HFFc6 (cell line): ENCODE results near the gene NEGR1. TPM values are rescaled to one million over a fixed set of nuclear protein-coding genes. Genes with fewer than 3 reads are reported as not detected.

Experiments
- DNase-seq: peaks from one replicate; pipeline ENCODE4 v3.0.0-alpha.2; 2018
- H3K27ac Mint-ChIP-seq: 2 replicates; pipeline ENCODE4 v1.8.0; 2020; ENCODE audit warnings: mild to moderate bottlenecking, mixed read lengths
- H3K27me3 Mint-ChIP-seq: 2 replicates; pipeline ENCODE4 v1.8.0; 2021; ENCODE audit warnings: mild to moderate bottlenecking, moderate library complexity, mixed read lengths; ENCODE audit not compliant: insufficient read depth
- H3K36me3 Mint-ChIP-seq: 2 replicates; pipeline ENCODE4 v1.8.0; 2021; ENCODE audit warnings: low read depth, mixed read lengths
- H3K4me1 Mint-ChIP-seq: 2 replicates; pipeline ENCODE4 v1.8.0; 2020; ENCODE audit warnings: low read depth, mixed read lengths
- H3K4me3 Mint-ChIP-seq: 2 replicates; pipeline ENCODE4 v1.8.0; 2020; ENCODE audit warnings: mild to moderate bottlenecking, moderate library complexity, mixed read lengths
- H3K9me3 Mint-ChIP-seq: 2 replicates; pipeline ENCODE4 v1.8.0; 2020; ENCODE audit warnings: mild to moderate bottlenecking, mixed read lengths
- total RNA-seq, 6 experiments: library from RNA; stranded (reverse); fragmentation: NEBNext Ultra II Directional; extraction: Animal tissue kit (Norgen Biotek cat#: 25700); gene quantifications; 2 replicates in 1 of 6; 3 replicates in 5 of 6; pipeline ENCODE4 v1.2.3, GENCODE V29; 2021
- TF ChIP-seq, protein P1 (sequence below): fragments of 200-600 bp; sonication (generic); IDR thresholded peaks from 2 replicates; pipeline ENCODE4 v1.5.0; 2021; ENCODE audit warnings: antibody characterized with exemption, mild to moderate bottlenecking

Gene NEGR1
- total RNA-seq, 6 experiments from 2014 or later: 52.8 to 67.6 (median 64.6) TPM

DNA sequence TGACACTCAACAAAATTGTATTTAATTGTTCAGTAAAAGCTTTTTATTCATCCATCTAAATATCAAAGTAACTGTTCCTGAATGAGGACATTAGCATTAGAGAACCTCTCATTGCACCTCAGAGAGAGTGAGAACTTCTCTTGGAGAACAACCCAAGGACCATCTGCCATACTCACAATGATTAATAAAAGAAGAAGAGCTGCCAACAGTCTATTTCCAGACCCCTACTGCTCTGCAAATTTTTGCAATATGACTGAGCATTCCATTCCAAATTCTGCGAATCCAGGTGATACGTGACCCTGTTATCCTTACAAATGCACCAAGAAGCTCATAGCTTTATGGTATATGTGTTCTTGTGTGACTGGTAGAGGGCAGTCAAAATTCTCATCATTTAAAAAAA lies 422.5 kb downstream of the NEGR1 start:
- Mint-ChIP-seq H3K27me3 (no peaks in the 10 kb centered on the region), H3K36me3 (no peaks in the 10 kb centered on the region), H3K4me3 (no peak overlapping the region), H3K4me1 (peaks cover 11% of the 10 kb centered on the region), H3K27ac (no peak overlapping the region), H3K9me3 (no peaks in the 10 kb centered on the region)
- TF ChIP-seq, protein P1, sequence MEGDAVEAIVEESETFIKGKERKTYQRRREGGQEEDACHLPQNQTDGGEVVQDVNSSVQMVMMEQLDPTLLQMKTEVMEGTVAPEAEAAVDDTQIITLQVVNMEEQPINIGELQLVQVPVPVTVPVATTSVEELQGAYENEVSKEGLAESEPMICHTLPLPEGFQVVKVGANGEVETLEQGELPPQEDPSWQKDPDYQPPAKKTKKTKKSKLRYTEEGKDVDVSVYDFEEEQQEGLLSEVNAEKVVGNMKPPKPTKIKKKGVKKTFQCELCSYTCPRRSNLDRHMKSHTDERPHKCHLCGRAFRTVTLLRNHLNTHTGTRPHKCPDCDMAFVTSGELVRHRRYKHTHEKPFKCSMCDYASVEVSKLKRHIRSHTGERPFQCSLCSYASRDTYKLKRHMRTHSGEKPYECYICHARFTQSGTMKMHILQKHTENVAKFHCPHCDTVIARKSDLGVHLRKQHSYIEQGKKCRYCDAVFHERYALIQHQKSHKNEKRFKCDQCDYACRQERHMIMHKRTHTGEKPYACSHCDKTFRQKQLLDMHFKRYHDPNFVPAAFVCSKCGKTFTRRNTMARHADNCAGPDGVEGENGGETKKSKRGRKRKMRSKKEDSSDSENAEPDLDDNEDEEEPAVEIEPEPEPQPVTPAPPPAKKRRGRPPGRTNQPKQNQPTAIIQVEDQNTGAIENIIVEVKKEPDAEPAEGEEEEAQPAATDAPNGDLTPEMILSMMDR: no peak
- no peak for DNase-seq

DNA sequence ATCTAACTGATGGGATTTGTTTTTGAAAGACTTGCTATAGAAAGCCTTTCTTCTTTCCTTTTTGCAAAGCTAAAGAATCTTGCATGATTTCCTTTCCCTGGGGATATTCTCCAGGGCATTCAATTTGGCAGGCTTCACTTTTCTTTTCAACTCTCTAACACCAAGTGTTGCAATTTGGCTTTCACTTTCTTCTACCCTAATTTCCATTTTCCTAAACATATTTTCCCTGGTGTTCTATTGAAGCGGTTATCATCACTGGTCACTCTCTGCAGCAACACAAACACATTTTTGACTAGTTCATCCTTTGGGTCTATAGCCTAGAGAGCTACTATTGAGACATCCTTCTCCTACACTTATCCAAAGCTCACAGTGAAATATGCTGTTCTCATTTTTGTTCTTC lies 424.5 kb downstream of the NEGR1 start:
- Mint-ChIP-seq H3K36me3 (no peaks in the 10 kb centered on the region), H3K27ac (no peak overlapping the region), H3K9me3 (no peaks in the 10 kb centered on the region), H3K4me1 (peaks cover 11% of the 10 kb centered on the region), H3K27me3 (no peaks in the 10 kb centered on the region), H3K4me3 (no peak overlapping the region)
- TF ChIP-seq, protein P1: no peak
- DNase-seq: no peak

DNA sequence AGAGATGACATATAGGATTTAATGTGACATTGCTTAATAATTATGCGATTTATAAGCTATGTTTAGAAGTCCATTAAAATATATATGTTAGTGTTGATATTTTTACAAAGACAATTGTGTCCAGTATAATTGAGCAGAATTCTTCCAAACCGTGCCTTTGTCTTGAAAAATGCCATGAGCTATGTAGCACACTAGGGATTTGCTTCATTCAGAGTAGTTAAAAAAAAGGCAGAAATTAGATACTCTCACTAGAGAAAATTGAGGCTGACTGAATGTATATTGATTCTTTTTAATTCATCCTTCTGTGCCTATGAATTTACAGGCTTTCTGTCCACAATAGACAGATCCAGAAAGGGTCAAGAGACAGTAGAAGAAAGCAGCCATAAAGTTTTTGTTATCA lies 429.0 kb downstream of the NEGR1 start:
- DNase-seq: no peak
- Mint-ChIP-seq H3K4me3 (no peak overlapping the region), H3K9me3 (no peaks in the 10 kb centered on the region), H3K4me1 (no peaks in the 10 kb centered on the region), H3K36me3 (no peaks in the 10 kb centered on the region), H3K27ac (no peak overlapping the region), H3K27me3 (no peaks in the 10 kb centered on the region)
- TF ChIP-seq, protein P1: no peak

DNA sequence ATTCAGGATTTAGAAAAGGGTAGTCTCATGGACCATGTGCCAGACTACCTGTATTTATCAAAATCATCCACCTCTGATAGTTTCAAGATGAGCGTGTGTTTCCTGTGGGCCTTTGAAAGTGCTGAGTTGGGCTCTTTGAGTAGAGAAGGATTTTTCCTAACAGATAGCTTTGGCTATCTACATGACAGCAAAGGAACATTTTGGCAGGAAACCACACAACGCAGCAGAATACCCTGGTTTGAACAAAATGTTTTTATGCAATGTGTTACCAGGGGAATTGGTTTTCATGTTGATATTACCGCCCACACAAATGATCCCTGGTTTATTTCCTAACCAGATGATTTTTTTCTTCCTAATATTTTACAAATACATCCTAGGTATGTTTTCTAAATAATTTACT lies 431.4 kb downstream of the NEGR1 start:
- H3K27ac Mint-ChIP-seq: no peak overlapping the region
- no peak for DNase-seq
- TF ChIP-seq, protein P1: no peak
- no peaks in the 10 kb centered on the region for H3K36me3 Mint-ChIP-seq
- peaks cover 9% of the 10 kb centered on the region; the same call in 1 of the 2 replicates for H3K4me1 Mint-ChIP-seq
- H3K9me3 Mint-ChIP-seq: no peaks in the 10 kb centered on the region
- no peaks in the 10 kb centered on the region for H3K27me3 Mint-ChIP-seq
- H3K4me3 Mint-ChIP-seq: no peak overlapping the region

DNA sequence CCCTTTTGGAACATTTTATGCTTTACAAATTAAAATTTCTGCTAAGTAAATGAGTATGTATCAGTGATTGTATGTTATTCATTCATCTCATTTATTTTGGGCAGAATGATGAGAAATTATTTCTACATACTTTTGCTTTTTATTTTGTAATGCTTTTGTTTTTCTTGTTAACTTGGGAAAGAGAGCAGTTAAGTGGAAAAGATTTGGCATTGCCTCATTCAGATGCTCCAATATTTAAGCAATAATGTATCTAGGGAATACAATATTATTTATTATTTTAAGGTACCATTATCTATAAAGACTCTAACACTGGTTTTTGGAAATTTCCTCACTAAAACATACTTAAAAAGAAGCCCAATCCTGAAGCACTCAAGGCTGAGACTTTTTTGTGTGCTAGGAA lies 431.8 kb downstream of the NEGR1 start:
- TF ChIP-seq, protein P1: no peak
- no peaks in the 10 kb centered on the region for H3K36me3 Mint-ChIP-seq
- no peaks in the 10 kb centered on the region for H3K9me3 Mint-ChIP-seq
- H3K4me3 Mint-ChIP-seq: no peak overlapping the region
- H3K27me3 Mint-ChIP-seq: no peaks in the 10 kb centered on the region
- H3K4me1 Mint-ChIP-seq: peaks cover 9% of the 10 kb centered on the region; the same call in 1 of the 2 replicates
- H3K27ac Mint-ChIP-seq: no peak overlapping the region
- DNase-seq: no peak

DNA sequence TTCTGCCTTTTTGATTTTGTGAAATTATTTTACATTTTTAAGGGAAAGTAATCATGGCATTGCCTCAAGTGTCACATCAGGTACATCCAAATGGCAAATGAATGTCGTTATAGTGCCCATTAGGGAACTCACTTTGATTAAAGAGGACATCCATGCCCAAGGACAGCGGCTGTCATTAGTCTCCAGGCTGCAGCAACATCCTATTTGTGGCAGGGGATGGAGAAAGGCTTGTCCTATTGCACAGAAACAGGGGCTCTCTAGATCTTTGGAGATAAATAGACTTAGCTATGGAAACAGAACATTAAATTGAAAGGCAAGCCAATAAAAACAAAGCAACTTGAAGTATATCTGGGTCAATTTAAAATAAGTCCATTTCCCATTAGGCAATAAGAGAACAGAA lies 439.3 kb downstream of the NEGR1 start:
- no peaks in the 10 kb centered on the region for H3K36me3 Mint-ChIP-seq
- no peaks in the 10 kb centered on the region for H3K9me3 Mint-ChIP-seq
- no peaks in the 10 kb centered on the region; the same call in 1 of the 2 replicates for H3K27me3 Mint-ChIP-seq
- H3K27ac Mint-ChIP-seq: no peak overlapping the region
- no peak for DNase-seq
- no peak overlapping the region for H3K4me3 Mint-ChIP-seq
- H3K4me1 Mint-ChIP-seq: peaks cover 9% of the 10 kb centered on the region; the same call in 1 of the 2 replicates
- TF ChIP-seq, protein P1: no peak
